GM12878 (cell line): ENCODE measurements around the gene THOC7. TPM values are rescaled to one million over a fixed set of nuclear protein-coding genes. Genes with fewer than 3 reads are reported as not detected.

ENCODE experiments used
- ATAC-seq: fragments of 200-7000 bp; cut with Tn5 transposase; 3 replicates; pipeline ENCODE4 v1.9.1; 2020; ENCODE audit warnings: mild to moderate bottlenecking, moderate library complexity
- BruUV-seq: library from RNA; stranded (reverse); fragments of 400-500 nt; replicated peaks from 2 replicates; lab custom pipeline; 2021; lab: Mats Ljungman, UMichigan
- CTCF ChIA-PET: fragments of 300-600 bp; sonication (Branson Sonifier 250); formaldehyde crosslinking; extraction: SDS; loops from one replicate; lab custom pipeline; 2021; ENCODE audit warnings: inconsistent platforms; lab: Yijun Ruan, JAX
- POLR2A ChIA-PET: fragments of 350-600 bp; formaldehyde crosslinking; extraction: SDS; loops from one replicate; lab custom pipeline; 2021; ENCODE audit warnings: inconsistent platforms; lab: Charles Lee
- RAD21 ChIA-PET: fragments of 300-600 bp; sonication (Branson Sonifier 250); formaldehyde crosslinking; loops from one replicate; lab custom pipeline; 2023; ENCODE audit warnings: antibody characterized with exemption; ENCODE audit not compliant: unreplicated experiment; lab: Charles Lee
- SMC1A ChIA-PET: fragments of 300-600 bp; sonication (Branson Sonifier 250); formaldehyde crosslinking; loops from one replicate; lab custom pipeline; 2023; ENCODE audit not compliant: unreplicated experiment, uncharacterized antibody; lab: Charles Lee
- DNase-seq: peaks from one replicate; pipeline ENCODE4 v3.0.0-alpha.2; 2011; ENCODE audit warnings: low read depth, low spot score
- FAIRE-seq: peaks from 3 replicates; lab custom pipeline; 2011; peaks lifted over from hg19 to GRCh38; lab: Jason Lieb, UNC
- H2AFZ ChIP-seq: 2 replicates; pipeline ENCODE4 v1.6.0; 2011; ENCODE audit warnings: low read depth, low read length, control low read depth; ENCODE audit not compliant: control insufficient read depth
- H3K27ac ChIP-seq: 2 replicates; pipeline ENCODE4 v1.5.1; 2011; ENCODE audit warnings: control low read depth; ENCODE audit not compliant: control insufficient read depth, insufficient read depth
- H3K27me3 ChIP-seq, 2 experiments: replicated peaks in 1 of 2; 2 replicates each; pipeline versions ENCODE4 v1.6.0 to v1.6.1; 2011; ENCODE audit warnings: low read length in 1 of 2; ENCODE audit not compliant: control insufficient read depth in 2 of 2, insufficient read depth in 2 of 2
- H3K36me3 ChIP-seq, 2 experiments: 2 replicates each; pipeline ENCODE4 v1.5.1; 2011; ENCODE audit warnings: low read length in 1 of 2; ENCODE audit not compliant: control insufficient read depth in 2 of 2, insufficient read depth in 2 of 2
- H3K4me1 ChIP-seq: 2 replicates; pipeline ENCODE4 v1.6.1; 2011; ENCODE audit warnings: mild to moderate bottlenecking, low read length, moderate library complexity, mixed read lengths; ENCODE audit not compliant: control insufficient read depth, insufficient read depth
- H3K4me2 ChIP-seq: 2 replicates; pipeline ENCODE4 v1.6.0; 2011; ENCODE audit warnings: control low read depth; ENCODE audit not compliant: control insufficient read depth, insufficient read depth
- H3K4me3 ChIP-seq: fragments of 200-600 bp; sonication (generic); 2 replicates; pipeline ENCODE4 v1.5.1; 2016
- H3K79me2 ChIP-seq: 2 replicates; pipeline ENCODE4 v1.6.0; 2011; ENCODE audit warnings: low read length; ENCODE audit not compliant: control insufficient read depth, insufficient read depth
- H3K9ac ChIP-seq: 2 replicates; pipeline ENCODE4 v1.8.0; 2011; ENCODE audit warnings: low read length, control low read depth, mixed read lengths; ENCODE audit not compliant: control insufficient read depth, insufficient read depth
- H3K9me3 ChIP-seq: replicated peaks from 3 replicates; pipeline ENCODE4 v1.5.1; 2011; ENCODE audit warnings: mild to moderate bottlenecking, low read length; ENCODE audit not compliant: control insufficient read depth, insufficient read depth
- H4K20me1 ChIP-seq: 2 replicates; pipeline ENCODE4 v1.6.0; 2011; ENCODE audit not compliant: control insufficient read depth, insufficient read depth
- HDGF ChIP-seq: fragments of 450-650 bp; IDR thresholded peaks from 2 replicates; pipeline ENCODE4 v1.6.1; 2016; ENCODE audit warnings: antibody characterized with exemption
- SUPT20H ChIP-seq: IDR thresholded peaks from 2 replicates; pipeline ENCODE4 v1.6.1; 2011; ENCODE audit warnings: low read depth, mild to moderate bottlenecking, low read length, moderate library complexity, borderline replicate concordance; ENCODE audit not compliant: control insufficient read depth
- WGBS: methylation state at CpG from one replicate; pipeline ENCODE4 v1.1.6; 2016; ENCODE audit warnings: low lambda C conversion rate; ENCODE audit not compliant: insufficient replicate concordance, insufficient coverage; ENCODE audit errors: missing lambda C conversion rate; 5-methylcytosine and 5-hydroxymethylcytosine counted together
- in situ Hi-C: fragments of 300-500 bp; cut with MboI; formaldehyde crosslinking; loops from 9 replicates; pipeline ENCODE4 v1.14.3; 2018; ENCODE audit warnings: mixed read lengths
- intact Hi-C: fragments of 100-400 bp; cut with micrococcal nuclease; formaldehyde crosslinking; loops from one replicate; pipeline ENCODE4 v1.14.2; 2022; ENCODE audit not compliant: unreplicated experiment
- polyA plus RNA-seq, 11 experiments: library from polyadenylated mRNA; depleted of rRNA in 4 of 11; unstranded in 6 of 11; stranded (reverse) in 5 of 11; fragments of >200 nt; fragmentation: Nextera tagmentation in 4 of 11; fragmentation: Illumina TruSeq in 1 of 11; extraction: Ambion mirVana in 4 of 11; extraction: Trizol in 1 of 11; gene quantifications; 1 replicate in 1 of 11; 2 replicates in 10 of 11; pipeline versions ENCODE4 v1.2.1 to v1.2.3, GENCODE V29; 2011 to 2016; ENCODE audit warnings: inconsistent platforms in 2 of 11, missing spikeins in 2 of 11, low read depth in 1 of 11
- total RNA-seq, 4 experiments: library from RNA; depleted of rRNA in 3 of 4; stranded (reverse); fragments of >200 nt in 3 of 4; fragmentation: Illumina TruSeq in 1 of 4; extraction: Trizol in 1 of 4; gene quantifications; 2 replicates each; pipeline versions ENCODE4 v1.2.1 to v1.2.3, GENCODE V29; 2013 to 2021
- TF ChIP-seq, protein P1 (sequence below): fragments of 150-350 bp; IDR thresholded peaks from 2 replicates; pipeline ENCODE4 v1.6.1; 2016; ENCODE audit warnings: low read depth, low read length

The THOC7 gene
- total and polyA plus RNA-seq, 10 of the 15 experiments (the other 5 are each of a cell fraction or from before 2014, with no cell fraction given), result 61.7 to 269 (median 138) TPM

DNA sequence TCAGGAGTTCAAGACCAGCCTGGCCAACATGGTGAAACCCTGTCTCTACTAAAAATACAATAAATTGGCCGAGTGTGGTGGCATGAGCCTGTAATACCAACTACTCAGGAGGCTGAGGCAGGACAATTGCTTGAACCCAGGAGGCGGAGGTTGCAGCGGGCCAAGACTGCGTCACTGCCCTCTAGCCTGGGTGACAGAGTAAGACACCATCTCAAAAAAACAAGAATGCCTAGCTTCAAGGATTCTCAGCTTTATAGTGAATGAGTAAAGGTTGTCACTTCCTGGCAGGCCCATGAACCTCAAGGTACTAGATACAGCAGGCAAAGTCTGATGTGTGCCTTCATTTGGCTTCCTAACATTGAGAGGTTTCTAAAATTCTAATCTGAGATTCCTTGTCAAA is 14.4 kb downstream of the THOC7 start:
- in situ Hi-C loops, result no loop called here
- POLR2A ChIA-PET, result no interaction called here
- no peak overlapping the region for H3K4me3 ChIP-seq

More for the DNA sequence above, 14.4 kb downstream of the THOC7 start:
- no TSS peak for BruUV-seq
- Histone ChIP-seq H3K9ac (no peak overlapping the region), H2AFZ (no peak overlapping the region), H3K27me3 (no peaks in the 10 kb centered on the region), H4K20me1 (no peaks in the 10 kb centered on the region), H3K27ac (no peak overlapping the region), H3K4me2 (no peak overlapping the region), H3K4me1 (no peaks in the 10 kb centered on the region), H3K79me2 (peaks cover 3% of the 10 kb centered on the region), H3K9me3 (no peaks in the 10 kb centered on the region), H3K36me3 (no peaks in the 10 kb centered on the region)
- ChIA-PET CTCF (no interaction called here), SMC1A (no interaction called here), RAD21 (no interaction called here)
- FAIRE-seq (no peak), DNase-seq (no peak), ATAC-seq (no peak)
- intact Hi-C loops, result no loop called here
- WGBS, result 86% methylated on average over 4 of the region's 4 CpGs
- TF ChIP-seq, protein P1, sequence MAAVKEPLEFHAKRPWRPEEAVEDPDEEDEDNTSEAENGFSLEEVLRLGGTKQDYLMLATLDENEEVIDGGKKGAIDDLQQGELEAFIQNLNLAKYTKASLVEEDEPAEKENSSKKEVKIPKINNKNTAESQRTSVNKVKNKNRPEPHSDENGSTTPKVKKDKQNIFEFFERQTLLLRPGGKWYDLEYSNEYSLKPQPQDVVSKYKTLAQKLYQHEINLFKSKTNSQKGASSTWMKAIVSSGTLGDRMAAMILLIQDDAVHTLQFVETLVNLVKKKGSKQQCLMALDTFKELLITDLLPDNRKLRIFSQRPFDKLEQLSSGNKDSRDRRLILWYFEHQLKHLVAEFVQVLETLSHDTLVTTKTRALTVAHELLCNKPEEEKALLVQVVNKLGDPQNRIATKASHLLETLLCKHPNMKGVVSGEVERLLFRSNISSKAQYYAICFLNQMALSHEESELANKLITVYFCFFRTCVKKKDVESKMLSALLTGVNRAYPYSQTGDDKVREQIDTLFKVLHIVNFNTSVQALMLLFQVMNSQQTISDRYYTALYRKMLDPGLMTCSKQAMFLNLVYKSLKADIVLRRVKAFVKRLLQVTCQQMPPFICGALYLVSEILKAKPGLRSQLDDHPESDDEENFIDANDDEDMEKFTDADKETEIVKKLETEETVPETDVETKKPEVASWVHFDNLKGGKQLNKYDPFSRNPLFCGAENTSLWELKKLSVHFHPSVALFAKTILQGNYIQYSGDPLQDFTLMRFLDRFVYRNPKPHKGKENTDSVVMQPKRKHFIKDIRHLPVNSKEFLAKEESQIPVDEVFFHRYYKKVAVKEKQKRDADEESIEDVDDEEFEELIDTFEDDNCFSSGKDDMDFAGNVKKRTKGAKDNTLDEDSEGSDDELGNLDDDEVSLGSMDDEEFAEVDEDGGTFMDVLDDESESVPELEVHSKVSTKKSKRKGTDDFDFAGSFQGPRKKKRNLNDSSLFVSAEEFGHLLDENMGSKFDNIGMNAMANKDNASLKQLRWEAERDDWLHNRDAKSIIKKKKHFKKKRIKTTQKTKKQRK, result no peak
- TF ChIP-seq HDGF (no peak), SUPT20H (no peak)
